Heart left ventricle (tissue), 13 donors: ENCODE data around the gene SORL1.

Source experiments
- CTCF ChIP-seq, 12 donors: fragments of 200-600 bp; sonication (generic) in 4 of 12; IDR thresholded peaks; one replicate each; pipeline versions ENCODE4 v1.5.0 to v1.8.0; 2018 to 2022; ENCODE audit warnings: antibody characterized with exemption in 12 of 12, mild to moderate bottlenecking in 5 of 12
- POLR2A ChIP-seq, 2 donors: fragments of 450-650 bp; IDR thresholded peaks; one replicate each; pipeline ENCODE4 v1.6.1; 2017; ENCODE audit warnings: antibody characterized with exemption in 2 of 2, mild to moderate bottlenecking in 2 of 2, moderate library complexity in 2 of 2
- donor health status: ischemic (EF 13 %, LVEDD 7.1; RV severe dilation, severe dysfunction).
- donor health status: DM: no; HTN: yes; CAD: no.
- donor health status: DM: no; HTN: no; CAD: no.
- donor health status: ischemic (EF 25% LVEDD 6.9; RV normal size, moderate dysfunction).
- donor health status: ischemic (EF 25% LVEDD 5.7; RV mildly dilated, moderate dysfunction).
- donor health status: ischemic (EF 35%, LVEDD 5.7; RV mildly dilated, moderate dysfunction).
- donor health status: nonischemic (EF 11% LVEDD 7.7; RV severe dilation, severe dysfunction).
- donor health status: DM: yes; HTN: yes; CAD: no.
- donor health status: PGD.
- donor health status: ischemic (EF 29% LVEDD 5.4; RV normal size, mild dysfunction).
- donor health status: nonischemic (EF 23%, LVEDD 6.1; RV moderate dilation, normal function).

- TF ChIP-seq CTCF (IDR thresholded peaks at IDR 0.05) (no peak), POLR2A (IDR thresholded peaks at IDR 0.05) (no peak)
These were observed 192.0 kb downstream of the SORL1 start for GRCh38 chr11:121644187-121644512.
